DND-41 (cell line): ENCODE measurements around the gene RPH3AL.

Source experiments
- CTCF ChIP-seq: IDR thresholded peaks from 2 replicates; pipeline ENCODE4 v1.5.1; 2012; ENCODE audit warnings: borderline replicate concordance, low read length, moderate library complexity, mild to moderate bottlenecking; ENCODE audit not compliant: poor library complexity, severe bottlenecking; ENCODE audit errors: extremely low read depth
- EZH2 ChIP-seq: IDR thresholded peaks from 3 replicates; pipeline ENCODE4 v1.6.1; 2012; ENCODE audit warnings: borderline replicate concordance, low read depth, mild to moderate bottlenecking, moderate library complexity, low read length, inconsistent platforms; ENCODE audit not compliant: severe bottlenecking

- TF ChIP-seq CTCF (no peak), EZH2 (no peak)
These were observed 60.6 kb downstream of the RPH3AL start for GRCh38 chr17:292016-292415.
